H1 (cell line): Measurements from ENCODE around the gene C3AR1. TPM values are rescaled to one million over a fixed set of nuclear protein-coding genes. Genes with fewer than 3 reads are reported as not detected.

Experiments used
- CTCF ChIA-PET: fragments of 300-600 bp; sonication (Branson Sonifier 250); formaldehyde crosslinking; loops from one replicate; lab custom pipeline; 2021; ENCODE audit not compliant: partially characterized antibody; lab: Charles Lee
- POLR2A ChIA-PET: fragments of 300-600 bp; sonication (Branson Sonifier 250); formaldehyde crosslinking; loops from one replicate; lab custom pipeline; 2021; ENCODE audit warnings: inconsistent platforms; ENCODE audit not compliant: partially characterized antibody; lab: Charles Lee
- DNase-seq, 2 experiments: peaks; one replicate each; pipeline versions ENCODE4 v3.0.0 to v3.0.0-alpha.2; 2010 to 2022; ENCODE audit warnings: low spot score in 2 of 2, low read depth in 1 of 2, mixed read lengths in 1 of 2
- FAIRE-seq: peaks from 2 replicates; lab custom pipeline; 2011; peaks lifted over from hg19 to GRCh38; lab: Jason Lieb, UNC
- H2AFZ ChIP-seq: 2 replicates; pipeline ENCODE4 v1.8.1; 2012; ENCODE audit warnings: low read length, inconsistent platforms
- H2AK5ac ChIP-seq: 2 replicates; pipeline ENCODE4 v1.6.1; 2013; ENCODE audit warnings: low read depth, low read length
- H2BK120ac ChIP-seq: replicated peaks from 2 replicates; pipeline ENCODE3; 2013; ENCODE audit warnings: low read depth, low read length, inconsistent platforms
- H2BK12ac ChIP-seq: 2 replicates; pipeline ENCODE4 v1.6.1; 2013; ENCODE audit warnings: low read depth, low read length
- H2BK15ac ChIP-seq: 2 replicates; pipeline ENCODE4 v1.6.1; 2013; ENCODE audit warnings: low read length
- H2BK20ac ChIP-seq: 2 replicates; pipeline ENCODE4 v1.6.1; 2013; ENCODE audit warnings: low read length
- H2BK5ac ChIP-seq: 2 replicates; pipeline ENCODE4 v1.6.1; 2013; ENCODE audit warnings: low read depth, low read length
- H3K14ac ChIP-seq: 2 replicates; pipeline ENCODE4 v1.6.1; 2013; ENCODE audit warnings: inconsistent platforms; ENCODE audit not compliant: insufficient read length
- H3K18ac ChIP-seq: 2 replicates; pipeline ENCODE4 v1.6.1; 2013; ENCODE audit warnings: low read length; ENCODE audit errors: extremely low read depth
- H3K23ac ChIP-seq: 2 replicates; pipeline ENCODE4 v1.6.1; 2013; ENCODE audit warnings: inconsistent platforms; ENCODE audit not compliant: insufficient read length
- H3K23me2 ChIP-seq: 2 replicates; pipeline ENCODE4 v1.6.1; 2013; ENCODE audit warnings: low read depth, low read length
- H3K27ac ChIP-seq: 2 replicates; pipeline ENCODE4 v1.6.1; 2011; ENCODE audit warnings: low read depth, low read length, inconsistent platforms
- H3K27me3 ChIP-seq, 4 experiments: replicated peaks in 1 of 4; 1 replicate in 1 of 4; 2 replicates in 3 of 4; pipeline versions ENCODE4 v1.6.1 to v1.8.1; 2011 to 2013; ENCODE audit warnings: low read length in 3 of 4, mild to moderate bottlenecking in 3 of 4, inconsistent platforms in 2 of 4, mixed read lengths in 2 of 4, moderate library complexity in 1 of 4; ENCODE audit not compliant: control insufficient read depth in 3 of 4, insufficient read depth in 3 of 4; ENCODE audit errors: extremely low read depth in 1 of 4
- H3K36me3 ChIP-seq, 4 experiments: 2 replicates each; pipeline versions ENCODE4 v1.6.1 to v1.8.1; 2011 to 2013; ENCODE audit warnings: mild to moderate bottlenecking in 4 of 4, low read length in 3 of 4, moderate library complexity in 2 of 4, control low read depth in 1 of 4, inconsistent platforms in 1 of 4; ENCODE audit not compliant: insufficient read depth in 4 of 4, control insufficient read depth in 2 of 4
- H3K4ac ChIP-seq: replicated peaks from 2 replicates; pipeline ENCODE3; 2013; ENCODE audit warnings: low read length, low read depth, mixed read lengths, inconsistent platforms; ENCODE audit not compliant: insufficient read length
- H3K4me1 ChIP-seq, 4 experiments: replicated peaks in 1 of 4; 1 replicate in 1 of 4; 2 replicates in 3 of 4; pipeline versions ENCODE4 v1.6.1 to v1.8.1; 2011 to 2013; ENCODE audit warnings: low read length in 3 of 4, inconsistent platforms in 2 of 4, mixed read lengths in 1 of 4; ENCODE audit not compliant: insufficient read depth in 4 of 4, control insufficient read depth in 3 of 4
- H3K4me2 ChIP-seq, 2 experiments: 2 replicates each; pipeline versions ENCODE4 v1.6.1 to v1.8.1; 2011 to 2013; ENCODE audit warnings: low read depth in 2 of 2, low read length in 2 of 2, control low read depth in 1 of 2, inconsistent platforms in 1 of 2, mild to moderate bottlenecking in 1 of 2; ENCODE audit not compliant: insufficient read depth in 1 of 2
- H3K4me3 ChIP-seq, 4 experiments: fragments of 200-600, 300-600 bp in 1 of 4; sonication (generic), shearing (Covaris generic), sonication (Bioruptor Twin) in 1 of 4; 2 replicates each; pipeline versions ENCODE4 v1.5.1 to v1.8.1; 2011 to 2016; ENCODE audit warnings: low read length in 4 of 4, low read depth in 3 of 4, control low read depth in 2 of 4, inconsistent platforms in 2 of 4, mild to moderate bottlenecking in 2 of 4, mixed read lengths in 1 of 4, moderate library complexity in 1 of 4; ENCODE audit not compliant: insufficient read depth in 2 of 4; ENCODE audit errors: extremely low read depth in 1 of 4
- H3K56ac ChIP-seq: replicated peaks from 2 replicates; pipeline ENCODE3; 2013; ENCODE audit warnings: low read depth, mild to moderate bottlenecking, mixed read lengths, low read length, inconsistent platforms; ENCODE audit not compliant: insufficient read length
- H3K79me1 ChIP-seq: 2 replicates; pipeline ENCODE4 v1.6.1; 2013; ENCODE audit warnings: low read depth, low read length, control low read depth
- H3K79me2 ChIP-seq, 2 experiments: 2 replicates each; pipeline versions ENCODE4 v1.6.1 to v1.8.1; 2012 to 2013; ENCODE audit warnings: low read length in 2 of 2, mild to moderate bottlenecking in 2 of 2, inconsistent platforms in 1 of 2; ENCODE audit not compliant: insufficient read depth in 2 of 2, control insufficient read depth in 1 of 2
- H3K9ac ChIP-seq, 4 experiments: replicated peaks in 1 of 4; 1 replicate in 1 of 4; 2 replicates in 3 of 4; pipeline versions ENCODE4 v1.6.1 to v1.8.1; 2011 to 2013; ENCODE audit warnings: low read depth in 3 of 4, low read length in 3 of 4, control low read depth in 2 of 4, mild to moderate bottlenecking in 2 of 4, moderate library complexity in 2 of 4, inconsistent platforms in 1 of 4; ENCODE audit errors: extremely low read depth in 1 of 4
- H3K9me3 ChIP-seq, 2 experiments: 2 replicates each; pipeline versions ENCODE4 v1.6.1 to v1.8.1; 2012 to 2013; ENCODE audit warnings: mild to moderate bottlenecking in 2 of 2, moderate library complexity in 2 of 2, control low read depth in 1 of 2, inconsistent platforms in 1 of 2, low read depth in 1 of 2, low read length in 1 of 2, mixed read lengths in 1 of 2; ENCODE audit not compliant: insufficient read depth in 2 of 2
- H4K20me1 ChIP-seq, 2 experiments: replicated peaks in 1 of 2; 2 replicates each; pipeline versions ENCODE3 to v1.8.1; 2011 to 2013; ENCODE audit warnings: inconsistent platforms in 2 of 2, low read length in 2 of 2, mild to moderate bottlenecking in 1 of 2; ENCODE audit not compliant: insufficient read depth in 2 of 2, control insufficient read depth in 1 of 2
- H4K5ac ChIP-seq: 2 replicates; pipeline ENCODE4 v1.6.1; 2013; ENCODE audit warnings: low read length, low read depth, mixed read lengths, inconsistent platforms; ENCODE audit not compliant: insufficient read length
- H4K8ac ChIP-seq: 2 replicates; pipeline ENCODE4 v1.8.0; 2013; ENCODE audit warnings: mild to moderate bottlenecking, moderate library complexity, low read length, inconsistent platforms; ENCODE audit not compliant: insufficient read depth; ENCODE audit errors: extremely low read depth
- H4K91ac ChIP-seq: replicated peaks from 2 replicates; pipeline ENCODE3; 2013; ENCODE audit warnings: low read length, mixed read lengths, inconsistent platforms; ENCODE audit not compliant: insufficient read length
- HDAC6 ChIP-seq: IDR thresholded peaks from one replicate; pipeline ENCODE4 v1.7.1; 2012; ENCODE audit warnings: low read depth, mild to moderate bottlenecking, inconsistent platforms, low read length, moderate library complexity
- RFX5 ChIP-seq: IDR thresholded peaks from 2 replicates; pipeline ENCODE4 v1.6.1; 2011; ENCODE audit warnings: low read depth, low read length, improper control_type of control experiment, borderline replicate concordance
- RNF2 ChIP-seq: fragments of 200-900, 300-1000 bp; sonication (generic); IDR thresholded peaks from 2 replicates; pipeline ENCODE4 v1.7.1; 2016; ENCODE audit warnings: borderline replicate concordance, low read depth, mild to moderate bottlenecking, antibody characterized with exemption, low read length; ENCODE audit not compliant: poor library complexity, severe bottlenecking; ENCODE audit errors: missing control alignments
- WGBS, 2 experiments: shearing (Covaris generic) in 1 of 2; methylation state at CpG; one replicate each; pipeline versions ENCODE4 v1.1.6 to v1.1.7; 2013 to 2015; ENCODE audit warnings: low lambda C conversion rate in 2 of 2, mixed read lengths in 2 of 2, inconsistent platforms in 1 of 2, low coverage in 1 of 2, missing lambda C conversion rate in 1 of 2; ENCODE audit not compliant: insufficient replicate concordance in 2 of 2, insufficient coverage in 1 of 2, insufficient read length in 1 of 2; ENCODE audit errors: extremely low coverage in 1 of 2, missing lambda C conversion rate in 1 of 2; 5-methylcytosine and 5-hydroxymethylcytosine counted together
- long read RNA-seq, 2 experiments: library from RNA in 1 of 2; library from capped mRNA in 1 of 2; stranded (forward); transcript quantifications; one replicate each; pipeline ENCODE4 v2.0.0, GENCODE V29; 2021; ENCODE audit warnings: inconsistent platforms in 1 of 2
- polyA minus RNA-seq, 3 experiments: library from RNA; depleted of rRNA, polyadenylated mRNA; stranded (reverse); fragments of >200 nt; gene quantifications; 1 replicate in 2 of 3; 2 replicates in 1 of 3; pipeline ENCODE4 v1.2.3, GENCODE V29; 2011
- polyA plus RNA-seq, 7 experiments: library from polyadenylated mRNA; depleted of rRNA in 3 of 7; stranded (reverse) in 5 of 7; unstranded in 2 of 7; fragments of >200 nt in 5 of 7; fragments of 200-250 nt in 2 of 7; gene quantifications; 1 replicate in 5 of 7; 2 replicates in 1 of 7; 4 replicates in 1 of 7; pipeline versions ENCODE4 v1.2.1 to v1.2.3, GENCODE V29; 2011 to 2013; ENCODE audit warnings: missing spikeins in 2 of 7, mixed read lengths in 2 of 7
- total RNA-seq: library from RNA; stranded (reverse); fragmentation: NEBNext Ultra II Directional; extraction: Animal tissue kit (Norgen Biotek cat#: 25700); gene quantifications from 2 replicates; pipeline ENCODE4 v1.2.1, GENCODE V29; 2021

The C3AR1 gene
- total RNA-seq (not detected in 2 replicates), polyA plus RNA-seq (2011; rRNA removed) (not detected in 2 replicates), polyA minus RNA-seq (2011; rRNA and poly(A)+ RNA removed) (not detected in 2 replicates)
- not detected for polyA plus RNA-seq (2011; cell fraction: cytosol; rRNA removed)
- polyA plus RNA-seq (2011; cell fraction: nucleus; rRNA removed) = not detected
- polyA plus RNA-seq (2012, experiment 1 of 2) = not detected in 4 replicates
- polyA plus RNA-seq (2012, experiment 2 of 2) = not detected
- polyA plus RNA-seq (2013, experiment 1 of 2) = not detected
- not detected for polyA plus RNA-seq (2013, experiment 2 of 2)
- not detected for polyA minus RNA-seq (2011; cell fraction: cytosol; rRNA and poly(A)+ RNA removed)
- not detected for polyA minus RNA-seq (2011; cell fraction: nucleus; rRNA and poly(A)+ RNA removed)
- long read RNA-seq, experiment 1 = 0 reads
- long read RNA-seq, experiment 2 = 0 reads

- H3K27me3 ChIP-seq = no peaks in the 10 kb centered on the region
- no peak within 1 kb of the TSS for H3K18ac ChIP-seq
- FAIRE-seq = no peak
- no peak within 1 kb of the TSS for H3K23ac ChIP-seq
- no peak within 1 kb of the TSS for H2BK15ac ChIP-seq
- no peak within 1 kb of the TSS for H4K91ac ChIP-seq
- no peak within 1 kb of the TSS for H2BK5ac ChIP-seq
- H3K27ac ChIP-seq = no peak within 1 kb of the TSS
- no peak within 1 kb of the TSS for H2AK5ac ChIP-seq
- no peak within 1 kb of the TSS for H2BK20ac ChIP-seq
- no peak within 1 kb of the TSS for H4K8ac ChIP-seq
- no peak within 1 kb of the TSS for H3K4ac ChIP-seq
- H2BK120ac ChIP-seq = no peak within 1 kb of the TSS
- whole genome bisulfite sequencing, 2 experiments = 85% methylated on average over 2 of the region's 2 CpGs; no CpG with 5 or more reads in 1 of the 2 experiments
- H3K79me2 ChIP-seq = no peaks in the 10 kb centered on the region
- H3K4me1 ChIP-seq = no peaks in the 10 kb centered on the region
- H3K23me2 ChIP-seq = no peaks in the 10 kb centered on the region
- H3K4me2 ChIP-seq = no peak within 1 kb of the TSS
- H3K9ac ChIP-seq = no peak within 1 kb of the TSS
- H2AFZ ChIP-seq = no peak within 1 kb of the TSS
- no peak within 1 kb of the TSS for H4K5ac ChIP-seq
- no peak for DNase-seq
- H3K79me1 ChIP-seq = no peaks in the 10 kb centered on the region
- H3K56ac ChIP-seq = no peak within 1 kb of the TSS
- H3K9me3 ChIP-seq = no peaks in the 10 kb centered on the region
- ChIA-PET CTCF (interaction anchor here (0.6 to 1.9 kb wide), 5 partner anchors 12 to 945 kb away, joined by 3 to 10 read pairs (median 3); no protein-coding TSS in a partner anchor), POLR2A (interaction anchor here (0.7 to 0.8 kb wide), 2 partner anchors 34 to 41 kb away, joined by 3 read pairs; no protein-coding TSS in a partner anchor)
- H4K20me1 ChIP-seq = no peaks in the 10 kb centered on the region
- H3K36me3 ChIP-seq = no peaks in the 10 kb centered on the region
- no peak within 1 kb of the TSS for H2BK12ac ChIP-seq
- H3K14ac ChIP-seq = no peak within 1 kb of the TSS
- no peak within 1 kb of the TSS for H3K4me3 ChIP-seq
- no peak for TF ChIP-seq RNF2
- no peak for TF ChIP-seq HDAC6
- TF ChIP-seq RFX5 = no peak
Observed at GRCh38 chr12:8065991-8066594, at the start of gene C3AR1. C3AR1 (minus strand) TSS chr12:8066359; CDS start chr12:8060185, 6,174 bp downstream.
